GM13976 (cell line): ENCODE data around the gene TMEM82.

ENCODE experiments used
- DNase-seq: peaks from one replicate; pipeline ENCODE4 v3.0.0; 2012; ENCODE audit warnings: low spot score
- CTCF ChIP-seq: IDR thresholded peaks from 2 replicates; pipeline ENCODE4 v1.5.1; 2012; ENCODE audit warnings: borderline replicate concordance, mild to moderate bottlenecking; ENCODE audit not compliant: insufficient read depth; ENCODE audit errors: extremely low read depth, missing control alignments, control extremely low read depth
- in situ Hi-C: fragments of 300-500 bp; cut with MboI; formaldehyde crosslinking; loops from one replicate; pipeline ENCODE4 v1.12.0; 2022; ENCODE audit warnings: low sequenced_read_pairs, mixed read lengths, inconsistent platforms; ENCODE audit not compliant: unreplicated experiment

TMEM82 gene

GRCh38 chr1:15777909-15778707 is 35.8 kb downstream of the TMEM82 start:
- in situ Hi-C loops = no loop called here
- no peak for DNase-seq
- TF ChIP-seq CTCF = no peak

GRCh38 chr1:15785683-15786082 is 43.4 kb downstream of the TMEM82 start:
- in situ Hi-C loops = no loop called here

GRCh38 chr1:15786581-15786980 is 44.3 kb downstream of the TMEM82 start:
- in situ Hi-C loops = no loop called here
- TF ChIP-seq CTCF = no peak
- no peak for DNase-seq

More at GRCh38 chr1:15785683-15786082, 43.4 kb downstream of the TMEM82 start:
- no peak for TF ChIP-seq CTCF
- DNase-seq = no peak

- in situ Hi-C loops = no loop called here
- TF ChIP-seq CTCF = no peak
- peak; percentile 60 for DNase-seq
These were observed 46.5 kb downstream of the TMEM82 start for GRCh38 chr1:15788624-15789301.

GRCh38 chr1:15796086-15796462 is 53.8 kb downstream of the TMEM82 start:
- no peak for TF ChIP-seq CTCF
- no peak for DNase-seq
- in situ Hi-C loops = no loop called here
